Erythroblast (primary cell): Measurements from ENCODE around the gene AXIN1.

Experiments
- GATA1 ChIP-seq: IDR thresholded peaks from 2 replicates; pipeline ENCODE4 v1.6.1; 2011; ENCODE audit warnings: low read depth, mild to moderate bottlenecking, control low read depth, low read length, moderate library complexity
- POLR2A ChIP-seq: IDR thresholded peaks from 2 replicates; pipeline ENCODE4 v1.6.1; 2011; ENCODE audit warnings: mild to moderate bottlenecking, low read length

DNA sequence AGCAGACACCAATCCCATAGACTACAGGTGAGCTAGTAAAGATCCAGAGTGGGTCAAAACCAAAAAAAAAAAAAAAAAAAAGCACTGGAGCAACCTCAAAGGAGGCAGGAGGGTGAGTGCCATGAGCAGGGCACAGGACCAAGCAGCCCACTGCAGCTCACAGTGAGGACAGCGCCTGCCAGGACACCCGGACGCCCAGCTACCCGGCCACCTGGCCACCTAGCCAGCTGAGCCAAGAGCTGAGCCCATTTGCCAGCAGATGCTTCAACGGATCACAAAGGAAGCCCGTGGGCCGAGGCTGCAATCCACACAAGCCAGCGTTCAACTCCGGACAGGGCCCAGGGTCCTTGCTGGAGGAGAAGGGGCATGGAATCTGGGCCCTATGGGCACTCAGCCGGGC, 15.1 kb downstream of the AXIN1 start:
- TF ChIP-seq POLR2A (no peak), GATA1 (no peak)
